GM12878 (cell line): ENCODE results near the gene SET. TPM values are rescaled to one million over a fixed set of nuclear protein-coding genes. Genes with fewer than 3 reads are reported as not detected.

ENCODE experiments used
- ATAC-seq: fragments of 200-7000 bp; cut with Tn5 transposase; 3 replicates; pipeline ENCODE4 v1.9.1; 2020; ENCODE audit warnings: mild to moderate bottlenecking, moderate library complexity
- BruUV-seq: library from RNA; stranded (reverse); fragments of 400-500 nt; replicated peaks from 2 replicates; lab custom pipeline; 2021; lab: Mats Ljungman, UMichigan
- CTCF ChIA-PET: fragments of 300-600 bp; sonication (Branson Sonifier 250); formaldehyde crosslinking; extraction: SDS; loops from one replicate; lab custom pipeline; 2021; ENCODE audit warnings: inconsistent platforms; lab: Yijun Ruan, JAX
- POLR2A ChIA-PET: fragments of 350-600 bp; formaldehyde crosslinking; extraction: SDS; loops from one replicate; lab custom pipeline; 2021; ENCODE audit warnings: inconsistent platforms; lab: Charles Lee
- RAD21 ChIA-PET: fragments of 300-600 bp; sonication (Branson Sonifier 250); formaldehyde crosslinking; loops from one replicate; lab custom pipeline; 2023; ENCODE audit warnings: antibody characterized with exemption; ENCODE audit not compliant: unreplicated experiment; lab: Charles Lee
- SMC1A ChIA-PET: fragments of 300-600 bp; sonication (Branson Sonifier 250); formaldehyde crosslinking; loops from one replicate; lab custom pipeline; 2023; ENCODE audit not compliant: unreplicated experiment, uncharacterized antibody; lab: Charles Lee
- DNase-seq: peaks from one replicate; pipeline ENCODE4 v3.0.0-alpha.2; 2011; ENCODE audit warnings: low read depth, low spot score
- FAIRE-seq: peaks from 3 replicates; lab custom pipeline; 2011; peaks lifted over from hg19 to GRCh38; lab: Jason Lieb, UNC
- H2AFZ ChIP-seq: 2 replicates; pipeline ENCODE4 v1.6.0; 2011; ENCODE audit warnings: low read depth, low read length, control low read depth; ENCODE audit not compliant: control insufficient read depth
- H3K27ac ChIP-seq: 2 replicates; pipeline ENCODE4 v1.5.1; 2011; ENCODE audit warnings: control low read depth; ENCODE audit not compliant: control insufficient read depth, insufficient read depth
- H3K27me3 ChIP-seq, 2 experiments: replicated peaks in 1 of 2; 2 replicates each; pipeline versions ENCODE4 v1.6.0 to v1.6.1; 2011; ENCODE audit warnings: low read length in 1 of 2; ENCODE audit not compliant: control insufficient read depth in 2 of 2, insufficient read depth in 2 of 2
- H3K36me3 ChIP-seq, 2 experiments: 2 replicates each; pipeline ENCODE4 v1.5.1; 2011; ENCODE audit warnings: low read length in 1 of 2; ENCODE audit not compliant: control insufficient read depth in 2 of 2, insufficient read depth in 2 of 2
- H3K4me1 ChIP-seq: 2 replicates; pipeline ENCODE4 v1.6.1; 2011; ENCODE audit warnings: mild to moderate bottlenecking, low read length, moderate library complexity, mixed read lengths; ENCODE audit not compliant: control insufficient read depth, insufficient read depth
- H3K4me2 ChIP-seq: 2 replicates; pipeline ENCODE4 v1.6.0; 2011; ENCODE audit warnings: control low read depth; ENCODE audit not compliant: control insufficient read depth, insufficient read depth
- H3K4me3 ChIP-seq: fragments of 200-600 bp; sonication (generic); 2 replicates; pipeline ENCODE4 v1.5.1; 2016
- H3K79me2 ChIP-seq: 2 replicates; pipeline ENCODE4 v1.6.0; 2011; ENCODE audit warnings: low read length; ENCODE audit not compliant: control insufficient read depth, insufficient read depth
- H3K9ac ChIP-seq: 2 replicates; pipeline ENCODE4 v1.8.0; 2011; ENCODE audit warnings: low read length, control low read depth, mixed read lengths; ENCODE audit not compliant: control insufficient read depth, insufficient read depth
- H3K9me3 ChIP-seq: replicated peaks from 3 replicates; pipeline ENCODE4 v1.5.1; 2011; ENCODE audit warnings: mild to moderate bottlenecking, low read length; ENCODE audit not compliant: control insufficient read depth, insufficient read depth
- H4K20me1 ChIP-seq: 2 replicates; pipeline ENCODE4 v1.6.0; 2011; ENCODE audit not compliant: control insufficient read depth, insufficient read depth
- BHLHE40 ChIP-seq, 2 experiments: fragments of 450-650 bp in 1 of 2; IDR thresholded peaks; 2 replicates each; pipeline ENCODE4 v1.6.1; 2011 to 2017; ENCODE audit warnings: low read depth in 2 of 2, borderline replicate concordance in 1 of 2, improper control_type of control experiment in 1 of 2, low read length in 1 of 2, mild to moderate bottlenecking in 1 of 2
- CHD2 ChIP-seq: IDR thresholded peaks from 2 replicates; pipeline ENCODE4 v1.6.1; 2011; ENCODE audit warnings: low read depth, low read length, improper control_type of control experiment, borderline replicate concordance
- CHD4 ChIP-seq: fragments of 200-600 bp; sonication (generic); IDR thresholded peaks from 2 replicates; pipeline ENCODE4 v1.6.1; 2016; ENCODE audit warnings: mild to moderate bottlenecking
- CREM ChIP-seq: IDR thresholded peaks from 2 replicates; pipeline ENCODE4 v1.6.1; 2014; ENCODE audit warnings: antibody characterized with exemption, low read depth
- DPF2 ChIP-seq: fragments of 450-650 bp; IDR thresholded peaks from 2 replicates; pipeline ENCODE4 v1.6.1; 2017; ENCODE audit warnings: mild to moderate bottlenecking
- HDAC6 ChIP-seq: fragments of 200-600 bp; sonication (generic); IDR thresholded peaks from one replicate; pipeline ENCODE4 v1.8.0; 2017; ENCODE audit warnings: antibody characterized with exemption; ENCODE audit not compliant: unreplicated experiment
- KDM1A ChIP-seq: fragments of 200-600 bp; sonication (generic); IDR thresholded peaks from 2 replicates; pipeline ENCODE4 v1.6.1; 2016; ENCODE audit warnings: borderline replicate concordance
- MTA2 ChIP-seq: fragments of 450-650 bp; IDR thresholded peaks from 2 replicates; pipeline ENCODE4 v1.6.1; 2016; ENCODE audit warnings: low read depth, mild to moderate bottlenecking, moderate library complexity
- MTA3 ChIP-seq: IDR thresholded peaks from 2 replicates; pipeline ENCODE4 v1.6.1; 2012; ENCODE audit warnings: low read length, inconsistent platforms, borderline replicate concordance
- MXI1 ChIP-seq: fragments of 150-350 bp; IDR thresholded peaks from 2 replicates; pipeline ENCODE4 v1.6.1; 2011; ENCODE audit warnings: low read depth, mild to moderate bottlenecking, inconsistent platforms, low read length, improper control_type of control experiment
- POLR2AphosphoS5 ChIP-seq: IDR thresholded peaks from 2 replicates; pipeline ENCODE4 v1.6.1; 2011; ENCODE audit warnings: mild to moderate bottlenecking, low read length, inconsistent platforms
- WGBS: methylation state at CpG from one replicate; pipeline ENCODE4 v1.1.6; 2016; ENCODE audit warnings: low lambda C conversion rate; ENCODE audit not compliant: insufficient replicate concordance, insufficient coverage; ENCODE audit errors: missing lambda C conversion rate; 5-methylcytosine and 5-hydroxymethylcytosine counted together
- in situ Hi-C: fragments of 300-500 bp; cut with MboI; formaldehyde crosslinking; loops from 9 replicates; pipeline ENCODE4 v1.14.3; 2018; ENCODE audit warnings: mixed read lengths
- intact Hi-C: fragments of 100-400 bp; cut with micrococcal nuclease; formaldehyde crosslinking; loops from one replicate; pipeline ENCODE4 v1.14.2; 2022; ENCODE audit not compliant: unreplicated experiment
- polyA plus RNA-seq, 11 experiments: library from polyadenylated mRNA; depleted of rRNA in 4 of 11; unstranded in 6 of 11; stranded (reverse) in 5 of 11; fragments of >200 nt; fragmentation: Nextera tagmentation in 4 of 11; fragmentation: Illumina TruSeq in 1 of 11; extraction: Ambion mirVana in 4 of 11; extraction: Trizol in 1 of 11; gene quantifications; 1 replicate in 1 of 11; 2 replicates in 10 of 11; pipeline versions ENCODE4 v1.2.1 to v1.2.3, GENCODE V29; 2011 to 2016; ENCODE audit warnings: inconsistent platforms in 2 of 11, missing spikeins in 2 of 11, low read depth in 1 of 11
- total RNA-seq, 4 experiments: library from RNA; depleted of rRNA in 3 of 4; stranded (reverse); fragments of >200 nt in 3 of 4; fragmentation: Illumina TruSeq in 1 of 4; extraction: Trizol in 1 of 4; gene quantifications; 2 replicates each; pipeline versions ENCODE4 v1.2.1 to v1.2.3, GENCODE V29; 2013 to 2021
- TF ChIP-seq, protein P1 (sequence below): IDR thresholded peaks from 2 replicates; pipeline ENCODE4 v1.6.1; 2011; ENCODE audit warnings: low read depth, mild to moderate bottlenecking, low read length, moderate library complexity, borderline replicate concordance; ENCODE audit errors: extremely low read depth
- TF ChIP-seq, protein P2 (sequence below): fragments of 450-650 bp; IDR thresholded peaks from 2 replicates; pipeline ENCODE4 v1.6.1; 2017; ENCODE audit warnings: antibody characterized with exemption, mild to moderate bottlenecking, moderate library complexity
- TF ChIP-seq, protein P3 (sequence below): fragments of 450-650 bp; IDR thresholded peaks from 2 replicates; pipeline ENCODE4 v1.6.1; 2017; ENCODE audit warnings: borderline replicate concordance

The SET gene
- total and polyA plus RNA-seq, 10 of the 15 experiments (the other 5 are each of a cell fraction or from before 2014, with no cell fraction given): 284 to 706 (median 445) TPM

DNA sequence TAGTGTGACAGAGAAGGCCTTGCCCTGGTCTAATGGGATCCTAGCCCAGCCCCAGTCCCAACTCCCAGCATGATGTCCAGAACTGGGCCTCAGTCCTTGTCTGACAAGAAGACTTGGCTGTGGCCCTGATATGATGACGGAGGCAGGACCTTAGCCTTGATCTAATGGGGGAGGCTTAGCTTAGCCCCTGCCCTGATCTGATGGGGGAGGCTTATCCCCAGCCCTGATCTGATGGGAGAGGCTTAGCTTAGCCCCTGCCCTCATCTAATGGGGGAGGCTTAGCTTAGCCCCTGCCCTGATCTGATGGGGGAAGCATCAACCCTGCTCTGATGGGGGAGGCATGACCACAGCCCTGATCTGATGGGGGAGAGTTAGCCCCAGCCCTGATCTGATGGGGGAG, 17.0 kb downstream of the SET start:
- Histone ChIP-seq H2AFZ (no peak overlapping the region), H3K27me3 (no peaks in the 10 kb centered on the region), H4K20me1 (no peaks in the 10 kb centered on the region), H3K9me3 (no peaks in the 10 kb centered on the region), H3K27ac (no peak overlapping the region), H3K4me1 (peaks cover 3% of the 10 kb centered on the region; the same call in 1 of the 2 replicates), H3K4me2 (no peak overlapping the region), H3K4me3 (no peak overlapping the region), H3K9ac (no peak overlapping the region), H3K36me3 (no peaks in the 10 kb centered on the region), H3K79me2 (no peaks in the 10 kb centered on the region)
- TF ChIP-seq, protein P1, sequence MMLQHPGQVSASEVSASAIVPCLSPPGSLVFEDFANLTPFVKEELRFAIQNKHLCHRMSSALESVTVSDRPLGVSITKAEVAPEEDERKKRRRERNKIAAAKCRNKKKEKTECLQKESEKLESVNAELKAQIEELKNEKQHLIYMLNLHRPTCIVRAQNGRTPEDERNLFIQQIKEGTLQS: no peak
- TF ChIP-seq DPF2: no peak
- TF ChIP-seq, protein P2, sequence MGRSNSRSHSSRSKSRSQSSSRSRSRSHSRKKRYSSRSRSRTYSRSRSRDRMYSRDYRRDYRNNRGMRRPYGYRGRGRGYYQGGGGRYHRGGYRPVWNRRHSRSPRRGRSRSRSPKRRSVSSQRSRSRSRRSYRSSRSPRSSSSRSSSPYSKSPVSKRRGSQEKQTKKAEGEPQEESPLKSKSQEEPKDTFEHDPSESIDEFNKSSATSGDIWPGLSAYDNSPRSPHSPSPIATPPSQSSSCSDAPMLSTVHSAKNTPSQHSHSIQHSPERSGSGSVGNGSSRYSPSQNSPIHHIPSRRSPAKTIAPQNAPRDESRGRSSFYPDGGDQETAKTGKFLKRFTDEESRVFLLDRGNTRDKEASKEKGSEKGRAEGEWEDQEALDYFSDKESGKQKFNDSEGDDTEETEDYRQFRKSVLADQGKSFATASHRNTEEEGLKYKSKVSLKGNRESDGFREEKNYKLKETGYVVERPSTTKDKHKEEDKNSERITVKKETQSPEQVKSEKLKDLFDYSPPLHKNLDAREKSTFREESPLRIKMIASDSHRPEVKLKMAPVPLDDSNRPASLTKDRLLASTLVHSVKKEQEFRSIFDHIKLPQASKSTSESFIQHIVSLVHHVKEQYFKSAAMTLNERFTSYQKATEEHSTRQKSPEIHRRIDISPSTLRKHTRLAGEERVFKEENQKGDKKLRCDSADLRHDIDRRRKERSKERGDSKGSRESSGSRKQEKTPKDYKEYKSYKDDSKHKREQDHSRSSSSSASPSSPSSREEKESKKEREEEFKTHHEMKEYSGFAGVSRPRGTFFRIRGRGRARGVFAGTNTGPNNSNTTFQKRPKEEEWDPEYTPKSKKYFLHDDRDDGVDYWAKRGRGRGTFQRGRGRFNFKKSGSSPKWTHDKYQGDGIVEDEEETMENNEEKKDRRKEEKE: no peak
- TF ChIP-seq CHD2: no peak
- TF ChIP-seq CREM: no peak
- no peak for TF ChIP-seq HDAC6
- no peak for TF ChIP-seq BHLHE40 (IDR thresholded peaks at IDR 0.05; ENCODE audit: borderline replicate concordance in 1 of 2, low read depth in 2 of 2, low read length in 1 of 2)
- no peak for TF ChIP-seq MTA3
- TF ChIP-seq MXI1: no peak
- TF ChIP-seq, protein P3, sequence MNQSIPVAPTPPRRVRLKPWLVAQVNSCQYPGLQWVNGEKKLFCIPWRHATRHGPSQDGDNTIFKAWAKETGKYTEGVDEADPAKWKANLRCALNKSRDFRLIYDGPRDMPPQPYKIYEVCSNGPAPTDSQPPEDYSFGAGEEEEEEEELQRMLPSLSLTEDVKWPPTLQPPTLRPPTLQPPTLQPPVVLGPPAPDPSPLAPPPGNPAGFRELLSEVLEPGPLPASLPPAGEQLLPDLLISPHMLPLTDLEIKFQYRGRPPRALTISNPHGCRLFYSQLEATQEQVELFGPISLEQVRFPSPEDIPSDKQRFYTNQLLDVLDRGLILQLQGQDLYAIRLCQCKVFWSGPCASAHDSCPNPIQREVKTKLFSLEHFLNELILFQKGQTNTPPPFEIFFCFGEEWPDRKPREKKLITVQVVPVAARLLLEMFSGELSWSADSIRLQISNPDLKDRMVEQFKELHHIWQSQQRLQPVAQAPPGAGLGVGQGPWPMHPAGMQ: no peak
- TF ChIP-seq POLR2AphosphoS5: no peak
- TF ChIP-seq KDM1A: no peak
- no peak for TF ChIP-seq CHD4
- TF ChIP-seq MTA2: no peak
- ChIA-PET SMC1A (no interaction called here), CTCF (interaction anchor here (0.7 kb wide), 1 partner anchor 474 kb away, joined by 4 read pairs; no protein-coding TSS in a partner anchor), RAD21 (no interaction called here), POLR2A (interaction anchor here (0.5 to 1.8 kb wide), 4 partner anchors 9 to 221 kb away, joined by 3 to 6 read pairs (median 4); no protein-coding TSS in a partner anchor)
- DNase-seq: no peak
- intact Hi-C loops (no loop called here), in situ Hi-C loops (no loop called here)
- no peak for ATAC-seq
- no peak for FAIRE-seq
- no TSS peak for BruUV-seq
- WGBS: 92% methylated on average over 1 of the region's 1 CpG
